Cerebellar cortex (tissue), 1 donor: ENCODE data around the gene KIAA1671.

Experiments used
- DNase-seq: peaks from one replicate; pipeline ENCODE4 v3.0.0-alpha.2; 2015; ENCODE audit warnings: low spot score

The KIAA1671 gene

GRCh38 chr22:25119609-25120008, 167.1 kb downstream of the KIAA1671 start:
- DNase-seq, result no peak

- no peak for DNase-seq
Observed at GRCh38 chr22:25120093-25120561, 167.6 kb downstream of the KIAA1671 start.

GRCh38 chr22:25120761-25121212, 168.3 kb downstream of the KIAA1671 start:
- no peak for DNase-seq

- no peak for DNase-seq
Observed at GRCh38 chr22:25122136-25122764, 169.7 kb downstream of the KIAA1671 start.

GRCh38 chr22:25123677-25124076, 171.2 kb downstream of the KIAA1671 start:
- no peak for DNase-seq

- no peak for DNase-seq
Observed at GRCh38 chr22:25125693-25126357, 173.3 kb downstream of the KIAA1671 start.

GRCh38 chr22:25126510-25126909, 174.0 kb downstream of the KIAA1671 start:
- no peak for DNase-seq

GRCh38 chr22:25127318-25127717, 174.8 kb downstream of the KIAA1671 start:
- no peak for DNase-seq

GRCh38 chr22:25130462-25130861, 177.9 kb downstream of the KIAA1671 start:
- no peak for DNase-seq

- DNase-seq, result no peak
Observed at GRCh38 chr22:25131198-25131887, 178.8 kb downstream of the KIAA1671 start.

- no peak for DNase-seq
Observed at GRCh38 chr22:25134028-25134427, 181.5 kb downstream of the KIAA1671 start.

GRCh38 chr22:25134451-25134850, 181.9 kb downstream of the KIAA1671 start:
- DNase-seq, result no peak

GRCh38 chr22:25136953-25137576, 184.5 kb downstream of the KIAA1671 start:
- DNase-seq, result no peak

GRCh38 chr22:25137577-25138525, 185.3 kb downstream of the KIAA1671 start:
- DNase-seq, result no peak

- DNase-seq, result no peak
Observed at GRCh38 chr22:25139062-25139461, 186.5 kb downstream of the KIAA1671 start.

- no peak for DNase-seq
Observed at GRCh38 chr22:25142102-25142501, 189.6 kb downstream of the KIAA1671 start.

- DNase-seq, result no peak
Observed at GRCh38 chr22:25143156-25144076, 190.9 kb downstream of the KIAA1671 start.

- no peak for DNase-seq
Observed at GRCh38 chr22:25144522-25144921, 192.0 kb downstream of the KIAA1671 start.

GRCh38 chr22:25146307-25146706, 193.8 kb downstream of the KIAA1671 start:
- DNase-seq, result no peak

- no peak for DNase-seq
Observed at GRCh38 chr22:25146906-25147641, 194.6 kb downstream of the KIAA1671 start.
